Parathyroid adenoma (tissue), 2 donors: Measurements from ENCODE around the gene TMEM200B.

Experiments used
- H2AFZ ChIP-seq: fragments of 300-600 bp; sonication (generic); one replicate; pipeline ENCODE4 v1.7.0; 2017; ENCODE audit warnings: antibody characterized with exemption, mild to moderate bottlenecking
- H3K27ac ChIP-seq: fragments of 300-600 bp; sonication (generic); one replicate; pipeline ENCODE4 v1.7.0; 2017
- H3K27me3 ChIP-seq: fragments of 300-600 bp; sonication (generic); one replicate; pipeline ENCODE4 v1.7.0; 2017; ENCODE audit warnings: low read length; ENCODE audit not compliant: control insufficient read depth, insufficient read depth
- H3K36me3 ChIP-seq: fragments of 300-600 bp; sonication (generic); one replicate; pipeline ENCODE4 v1.7.0; 2017; ENCODE audit warnings: low read length; ENCODE audit not compliant: control insufficient read depth, insufficient read depth
- H3K4me1 ChIP-seq: fragments of 300-600 bp; sonication (generic); one replicate; pipeline ENCODE4 v1.7.0; 2017; ENCODE audit warnings: control low read depth
- H3K4me2 ChIP-seq: fragments of 300-600 bp; sonication (generic); one replicate; pipeline ENCODE4 v1.7.0; 2017; ENCODE audit warnings: low read length
- H3K4me3 ChIP-seq: fragments of 300-600 bp; sonication (generic); one replicate; pipeline ENCODE4 v1.7.0; 2017; ENCODE audit warnings: low read depth, low read length
- H3K79me2 ChIP-seq: fragments of 300-600 bp; sonication (generic); one replicate; pipeline ENCODE4 v1.7.0; 2017; ENCODE audit warnings: control low read depth
- H3K9ac ChIP-seq: fragments of 300-600 bp; sonication (generic); one replicate; pipeline ENCODE4 v1.7.0; 2017; ENCODE audit warnings: mild to moderate bottlenecking
- H3K9me3 ChIP-seq: fragments of 300-600 bp; sonication (generic); one replicate; pipeline ENCODE4 v1.7.0; 2017; ENCODE audit warnings: low read length; ENCODE audit not compliant: control insufficient read depth
- TF ChIP-seq, protein P1 (sequence below): fragments of 300-600 bp; sonication (generic); IDR thresholded peaks from one replicate; pipeline ENCODE4 v1.7.0; 2017; ENCODE audit warnings: antibody characterized with exemption, mild to moderate bottlenecking
- donor health status: primary hyperparathyroidism.

TMEM200B gene

DNA sequence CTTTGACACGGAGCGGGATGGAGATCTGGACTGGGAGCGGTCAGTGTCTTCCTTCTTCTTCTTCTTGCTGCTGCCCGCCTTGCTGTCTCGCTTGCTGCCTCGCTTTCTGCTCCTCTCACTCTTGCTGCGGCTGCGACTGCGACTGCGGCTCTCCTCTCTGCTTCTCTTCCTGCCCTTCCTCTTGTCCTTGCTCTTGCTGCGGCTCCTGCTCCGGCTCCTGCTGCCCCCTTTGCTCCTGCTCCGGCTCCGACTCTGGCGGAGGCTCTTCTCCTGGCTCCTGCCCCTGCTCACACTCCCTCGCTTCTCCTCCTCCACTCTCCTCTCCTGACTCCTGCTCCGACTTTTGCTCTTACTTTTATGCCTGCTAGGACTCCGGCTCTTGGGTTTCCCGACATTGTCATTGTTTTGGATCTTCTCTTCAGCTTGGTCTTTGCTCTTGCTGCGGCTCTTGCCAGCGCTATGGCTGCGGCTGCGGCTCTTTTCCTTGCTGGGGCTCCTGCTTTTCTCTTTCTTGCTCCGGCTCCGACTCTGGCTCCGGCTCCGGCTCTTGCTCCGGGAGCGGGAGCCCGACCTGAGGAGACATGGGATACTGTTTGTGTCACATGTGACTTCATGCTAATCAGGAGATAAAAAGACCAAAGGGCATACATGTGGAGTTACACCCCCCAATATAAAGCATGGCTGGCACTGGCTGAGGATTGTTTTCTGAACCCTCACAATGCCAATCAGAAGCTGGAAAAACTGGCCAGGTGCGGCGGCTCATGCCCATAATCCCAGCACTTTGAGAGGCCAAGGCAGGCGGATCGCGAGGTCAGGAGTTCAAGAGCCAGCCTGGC, 25.2 kb upstream of the TMEM200B start:
- H3K79me2 ChIP-seq, result peaks cover 3% of the 10 kb centered on the region
- H3K27me3 ChIP-seq, result no peaks in the 10 kb centered on the region
- TF ChIP-seq, protein P1, sequence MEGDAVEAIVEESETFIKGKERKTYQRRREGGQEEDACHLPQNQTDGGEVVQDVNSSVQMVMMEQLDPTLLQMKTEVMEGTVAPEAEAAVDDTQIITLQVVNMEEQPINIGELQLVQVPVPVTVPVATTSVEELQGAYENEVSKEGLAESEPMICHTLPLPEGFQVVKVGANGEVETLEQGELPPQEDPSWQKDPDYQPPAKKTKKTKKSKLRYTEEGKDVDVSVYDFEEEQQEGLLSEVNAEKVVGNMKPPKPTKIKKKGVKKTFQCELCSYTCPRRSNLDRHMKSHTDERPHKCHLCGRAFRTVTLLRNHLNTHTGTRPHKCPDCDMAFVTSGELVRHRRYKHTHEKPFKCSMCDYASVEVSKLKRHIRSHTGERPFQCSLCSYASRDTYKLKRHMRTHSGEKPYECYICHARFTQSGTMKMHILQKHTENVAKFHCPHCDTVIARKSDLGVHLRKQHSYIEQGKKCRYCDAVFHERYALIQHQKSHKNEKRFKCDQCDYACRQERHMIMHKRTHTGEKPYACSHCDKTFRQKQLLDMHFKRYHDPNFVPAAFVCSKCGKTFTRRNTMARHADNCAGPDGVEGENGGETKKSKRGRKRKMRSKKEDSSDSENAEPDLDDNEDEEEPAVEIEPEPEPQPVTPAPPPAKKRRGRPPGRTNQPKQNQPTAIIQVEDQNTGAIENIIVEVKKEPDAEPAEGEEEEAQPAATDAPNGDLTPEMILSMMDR, result no peak
- no peak overlapping the region for H3K4me2 ChIP-seq
- no peaks in the 10 kb centered on the region for H3K9me3 ChIP-seq
- peaks cover 17% of the 10 kb centered on the region for H3K4me1 ChIP-seq
- H2AFZ ChIP-seq, result no peak overlapping the region
- H3K4me3 ChIP-seq, result no peak overlapping the region
- no peak overlapping the region for H3K27ac ChIP-seq
- no peaks in the 10 kb centered on the region for H3K36me3 ChIP-seq
- H3K9ac ChIP-seq, result no peak overlapping the region

DNA sequence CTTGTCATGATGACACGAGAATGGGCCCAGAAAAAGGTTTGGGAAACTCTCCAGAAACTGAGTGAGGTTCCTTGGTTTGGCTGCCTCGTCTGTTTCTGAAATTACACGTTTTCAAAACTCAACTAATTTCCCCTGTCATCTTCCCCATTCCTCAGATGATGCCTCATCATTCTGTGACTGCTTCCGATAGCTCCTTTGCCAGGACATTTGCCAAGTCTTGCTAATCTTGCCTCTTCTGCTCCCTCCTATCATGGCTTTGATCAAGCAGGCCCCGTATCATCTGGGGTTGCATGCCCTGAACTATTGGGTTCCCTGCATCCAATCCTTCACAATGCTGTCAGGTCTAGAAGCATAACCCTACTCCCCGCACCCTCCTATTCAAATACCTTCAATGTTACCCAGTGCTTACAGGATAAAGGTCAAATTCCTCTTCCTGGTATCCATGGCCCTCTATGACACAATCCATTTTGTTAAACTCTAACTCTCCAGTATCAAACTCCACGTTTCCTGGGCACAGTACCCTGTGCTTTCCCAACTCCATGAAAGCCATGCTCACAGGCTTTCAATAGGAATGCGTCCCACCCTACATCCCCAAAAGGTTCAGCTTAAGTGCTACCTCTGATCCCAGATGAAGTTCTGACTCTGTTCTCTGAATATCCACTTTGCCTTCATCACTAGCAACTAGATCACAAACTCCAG, 22.2 kb upstream of the TMEM200B start:
- Histone ChIP-seq H3K4me3 (no peak overlapping the region), H3K4me2 (peak overlapping the region; percentile 48), H3K9me3 (no peaks in the 10 kb centered on the region), H3K36me3 (no peaks in the 10 kb centered on the region), H2AFZ (no peak overlapping the region), H3K79me2 (peaks cover 2% of the 10 kb centered on the region), H3K27me3 (no peaks in the 10 kb centered on the region), H3K4me1 (peaks cover 13% of the 10 kb centered on the region), H3K9ac (no peak overlapping the region), H3K27ac (peak overlapping the region; percentile 94)
- TF ChIP-seq, protein P1, result no peak

GRCh38 chr1:29144178-29144577, 20.5 kb upstream of the TMEM200B start:
- Histone ChIP-seq H3K27me3 (no peaks in the 10 kb centered on the region), H3K9me3 (no peaks in the 10 kb centered on the region), H3K9ac (no peak overlapping the region), H3K4me3 (no peak overlapping the region), H3K79me2 (no peaks in the 10 kb centered on the region), H2AFZ (no peak overlapping the region), H3K27ac (no peak overlapping the region), H3K4me1 (peaks cover 13% of the 10 kb centered on the region), H3K36me3 (no peaks in the 10 kb centered on the region), H3K4me2 (no peak overlapping the region)
- TF ChIP-seq, protein P1, result no peak

- Histone ChIP-seq H3K4me2 (no peak overlapping the region), H3K36me3 (no peaks in the 10 kb centered on the region), H3K27me3 (no peaks in the 10 kb centered on the region), H3K9ac (no peak overlapping the region), H3K4me1 (peaks cover 13% of the 10 kb centered on the region), H2AFZ (no peak overlapping the region), H3K4me3 (no peak overlapping the region), H3K79me2 (no peaks in the 10 kb centered on the region), H3K27ac (no peak overlapping the region), H3K9me3 (no peaks in the 10 kb centered on the region)
- TF ChIP-seq, protein P1, result no peak
These were observed 19.0 kb upstream of the TMEM200B start for GRCh38 chr1:29142714-29143113.
